CD4-positive, alpha-beta T cell treated with Interleukin-6 for 4 hours (primary cell): ENCODE measurements around the gene TBX18.

Source experiments
- DNase-seq: peaks from one replicate; pipeline ENCODE4 v3.0.0-alpha.2; 2020; ENCODE audit warnings: mixed read lengths

Gene TBX18

GRCh38 chr6:84743616-84744015 lies 20.8 kb downstream of the TBX18 start:
- no peak for DNase-seq

- no peak for DNase-seq
Measured at GRCh38 chr6:84740385-84740784, 24.0 kb downstream of the TBX18 start.

GRCh38 chr6:84739866-84740208 lies 24.6 kb downstream of the TBX18 start:
- DNase-seq: no peak

- DNase-seq: no peak
Measured at GRCh38 chr6:84738996-84739865, 25.2 kb downstream of the TBX18 start.

GRCh38 chr6:84733889-84734288 lies 30.5 kb downstream of the TBX18 start:
- no peak for DNase-seq

- no peak for DNase-seq
Measured at GRCh38 chr6:84731901-84732300, 32.5 kb downstream of the TBX18 start.

GRCh38 chr6:84731401-84731800 lies 33.0 kb downstream of the TBX18 start:
- no peak for DNase-seq

- no peak for DNase-seq
Measured at GRCh38 chr6:84728602-84729001, 35.8 kb downstream of the TBX18 start.

GRCh38 chr6:84719152-84719551 lies 45.2 kb downstream of the TBX18 start:
- DNase-seq: no peak

- DNase-seq: no peak
Measured at GRCh38 chr6:84718038-84718955, 46.1 kb downstream of the TBX18 start.

GRCh38 chr6:84709121-84709520 lies 55.3 kb downstream of the TBX18 start:
- DNase-seq: no peak

GRCh38 chr6:84707171-84707570 lies 57.2 kb downstream of the TBX18 start:
- DNase-seq: no peak

- no peak for DNase-seq
Measured at GRCh38 chr6:84696166-84696565, 68.2 kb downstream of the TBX18 start.

GRCh38 chr6:84691978-84692623 lies 72.3 kb downstream of the TBX18 start:
- DNase-seq: no peak

GRCh38 chr6:84688141-84688873 lies 76.1 kb downstream of the TBX18 start:
- no peak for DNase-seq

- DNase-seq: no peak
Measured at GRCh38 chr6:84687431-84687830, 77.0 kb downstream of the TBX18 start.

GRCh38 chr6:84685983-84686584 lies 78.3 kb downstream of the TBX18 start:
- no peak for DNase-seq

GRCh38 chr6:84681693-84682326 lies 82.6 kb downstream of the TBX18 start:
- DNase-seq: no peak

- DNase-seq: no peak
Measured at GRCh38 chr6:84675651-84676050, 88.7 kb downstream of the TBX18 start.

- DNase-seq: no peak
Measured at GRCh38 chr6:84674395-84674794, 90.0 kb downstream of the TBX18 start.

GRCh38 chr6:84671183-84671582 lies 93.2 kb downstream of the TBX18 start:
- no peak for DNase-seq

GRCh38 chr6:84669945-84670344 lies 94.5 kb downstream of the TBX18 start:
- no peak for DNase-seq
